ENCODE results near the gene TMEM233.
"Not testable (repeated sequence)": the region's sequence is repeated elsewhere in the genome, so short reads cannot be mapped to it uniquely, and the experiment has no call there.

The TMEM233 gene

DNA sequence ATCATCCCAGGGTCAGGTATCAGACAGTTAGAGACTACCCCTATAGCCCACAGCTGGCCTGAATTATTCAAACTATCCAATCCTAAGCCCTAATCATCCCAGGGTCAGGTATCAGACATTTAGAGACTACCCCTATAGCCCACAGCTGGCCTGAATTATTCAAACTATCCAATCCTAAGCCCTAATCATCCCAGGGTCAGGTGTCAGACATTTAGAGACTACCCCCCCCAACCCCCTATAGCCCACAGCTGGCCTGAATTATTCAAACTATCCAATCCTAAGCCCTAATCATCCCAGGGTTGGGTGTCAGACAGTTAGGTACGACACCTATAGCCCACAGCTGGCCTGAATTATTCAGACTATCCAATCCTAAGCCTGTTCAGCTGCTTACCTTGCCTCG, 63.4 kb downstream of the TMEM233 start:
- in situ Hi-C loops (cut with MboI; ENCODE audit: low sequenced_read_pairs), result not testable (repeated sequence)

DNA sequence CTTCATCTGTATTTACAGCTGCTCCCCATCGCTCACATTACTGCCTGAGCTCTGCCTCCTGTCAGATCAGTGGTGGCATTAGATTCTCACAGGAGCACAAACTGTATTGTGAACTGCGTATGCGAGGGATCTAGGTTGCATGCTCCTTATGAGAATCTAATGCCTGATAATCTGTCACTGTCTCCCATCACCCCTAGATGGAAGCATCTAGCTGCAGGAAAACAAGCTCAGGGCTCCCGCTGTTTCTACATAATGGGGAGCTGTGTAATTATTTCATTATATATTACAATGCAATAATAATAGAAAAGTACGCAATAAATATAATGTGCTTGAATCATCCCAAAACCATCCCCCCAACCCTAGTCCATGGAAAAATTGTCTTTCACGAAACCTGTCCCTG, 64.6 kb downstream of the TMEM233 start:
- in situ Hi-C loops (cut with MboI; ENCODE audit: low sequenced_read_pairs), result not testable (repeated sequence)

DNA sequence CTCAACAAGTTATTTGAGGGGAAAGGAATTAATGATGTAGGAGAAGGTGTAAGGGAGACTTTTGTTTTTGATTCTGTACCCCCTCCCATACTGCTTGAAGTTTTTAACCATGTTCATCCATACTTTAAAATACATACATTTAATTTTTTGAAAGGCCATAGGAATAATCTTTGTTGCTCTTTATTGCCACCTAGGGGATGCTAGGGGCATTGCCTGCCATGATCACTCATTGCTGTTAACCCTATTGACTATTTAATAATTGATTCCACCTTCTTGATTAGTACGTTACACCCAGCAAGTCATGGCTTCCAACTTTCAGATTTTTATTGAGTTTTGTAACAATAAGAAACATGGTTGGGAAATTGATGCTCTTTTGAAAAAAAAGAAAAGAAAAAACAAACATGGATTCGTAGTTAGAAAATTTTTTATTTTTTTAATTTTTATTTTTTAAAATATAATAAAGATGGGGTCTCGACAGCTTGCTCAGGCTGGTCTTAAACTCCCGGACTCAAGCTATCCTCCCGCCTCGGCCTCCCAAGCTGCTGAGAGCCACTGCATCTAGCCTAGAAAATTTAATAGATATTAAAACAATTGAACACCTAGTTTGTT, 65.8 kb downstream of the TMEM233 start:
- in situ Hi-C loops (cut with MboI; ENCODE audit: low sequenced_read_pairs), result no loop called here

DNA sequence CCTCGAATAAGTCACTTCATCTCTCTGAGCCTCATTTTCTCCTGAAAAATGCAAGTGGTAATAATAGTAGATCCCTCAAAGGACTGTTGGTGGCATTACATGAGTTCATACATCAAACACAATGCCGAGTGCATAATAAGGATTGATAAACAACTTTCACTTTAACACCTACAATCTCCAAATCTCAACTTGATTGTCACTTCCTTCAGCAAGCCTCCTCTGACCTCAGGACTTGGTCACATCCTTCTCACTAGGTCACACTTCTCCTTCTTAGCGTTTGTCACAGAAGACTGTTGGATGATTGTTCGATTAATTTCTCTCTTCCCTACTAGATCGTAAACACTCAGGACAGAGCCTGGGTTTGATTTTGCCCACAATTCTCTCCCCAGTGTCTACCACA, 66.5 kb downstream of the TMEM233 start:
- in situ Hi-C loops (cut with MboI; ENCODE audit: low sequenced_read_pairs), result no loop called here

DNA sequence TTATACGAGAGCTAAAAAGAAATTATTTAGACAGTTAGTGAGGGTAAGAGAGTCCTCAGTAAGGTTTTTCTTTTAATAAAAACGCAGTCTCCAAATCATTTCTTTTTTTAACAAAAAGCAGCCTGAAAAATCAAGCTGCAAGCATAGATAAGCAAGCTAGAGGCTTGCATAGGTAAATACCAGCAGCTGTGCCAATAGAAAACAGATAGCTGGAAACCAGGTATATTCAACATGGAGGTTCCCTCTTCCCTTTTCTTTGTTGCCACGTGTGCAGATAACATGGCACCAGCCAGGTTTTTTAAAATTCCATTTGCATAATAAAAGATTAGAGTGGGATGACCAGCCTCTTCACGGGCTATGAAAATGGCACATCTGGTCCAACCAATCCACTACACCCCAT, 68.3 kb downstream of the TMEM233 start:
- in situ Hi-C loops (cut with MboI; ENCODE audit: low sequenced_read_pairs), result no loop called here

DNA sequence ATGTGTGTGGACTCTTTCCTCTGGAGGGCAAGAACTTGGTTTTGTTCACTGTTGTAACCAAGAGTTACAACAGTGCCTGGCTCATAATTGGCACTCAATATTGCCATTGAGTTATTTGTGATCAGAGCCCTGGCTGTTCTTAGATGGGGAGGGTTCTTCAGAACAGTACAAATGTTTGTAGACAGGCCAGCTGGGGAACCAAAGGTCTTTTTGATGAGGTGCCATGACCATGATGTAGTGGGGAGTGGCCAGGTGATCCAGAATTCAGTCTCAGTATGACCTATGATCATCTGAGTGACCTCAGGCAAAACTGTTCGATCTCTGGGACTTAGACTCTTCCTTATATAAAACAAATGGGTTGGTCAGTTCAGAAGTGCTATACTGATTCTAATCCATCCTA, 71.1 kb downstream of the TMEM233 start:
- in situ Hi-C loops (cut with MboI; ENCODE audit: low sequenced_read_pairs), result no loop called here

DNA sequence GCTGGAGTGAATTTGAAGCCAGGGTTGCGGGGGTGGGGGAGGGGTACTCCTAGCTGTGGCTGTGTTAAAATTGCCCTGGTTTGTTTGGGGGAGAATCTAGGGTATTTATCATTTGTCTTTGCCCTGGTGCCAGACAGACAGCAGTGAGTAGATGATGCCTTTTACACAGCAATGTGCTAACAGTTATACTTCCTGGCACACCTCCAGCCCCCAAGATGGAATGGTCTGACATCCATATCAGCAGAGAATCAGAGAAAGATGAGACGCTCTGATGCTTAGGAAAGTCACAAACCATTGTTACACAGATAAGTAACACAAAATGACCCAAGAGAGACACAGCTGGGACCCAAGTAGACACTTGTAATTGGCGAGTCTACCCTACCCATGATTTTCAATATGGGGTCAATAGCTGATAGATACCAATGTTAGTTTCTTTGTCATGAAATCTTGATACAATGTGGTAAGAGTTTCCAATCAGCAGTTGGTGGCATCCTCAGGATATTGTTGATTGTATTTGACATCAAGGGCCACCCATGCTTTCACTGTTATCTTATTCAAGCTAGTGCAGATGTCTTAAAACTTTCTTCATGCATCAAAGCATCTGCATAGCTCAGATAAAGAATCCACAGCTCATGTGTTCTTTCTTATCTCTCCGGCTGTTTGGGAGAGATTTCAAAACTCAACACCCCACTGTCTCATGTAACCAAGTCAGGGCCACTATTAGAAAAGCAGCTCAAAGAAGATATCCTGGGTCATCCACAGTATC, 71.8 kb downstream of the TMEM233 start:
- in situ Hi-C loops (cut with MboI; ENCODE audit: low sequenced_read_pairs), result no loop called here

DNA sequence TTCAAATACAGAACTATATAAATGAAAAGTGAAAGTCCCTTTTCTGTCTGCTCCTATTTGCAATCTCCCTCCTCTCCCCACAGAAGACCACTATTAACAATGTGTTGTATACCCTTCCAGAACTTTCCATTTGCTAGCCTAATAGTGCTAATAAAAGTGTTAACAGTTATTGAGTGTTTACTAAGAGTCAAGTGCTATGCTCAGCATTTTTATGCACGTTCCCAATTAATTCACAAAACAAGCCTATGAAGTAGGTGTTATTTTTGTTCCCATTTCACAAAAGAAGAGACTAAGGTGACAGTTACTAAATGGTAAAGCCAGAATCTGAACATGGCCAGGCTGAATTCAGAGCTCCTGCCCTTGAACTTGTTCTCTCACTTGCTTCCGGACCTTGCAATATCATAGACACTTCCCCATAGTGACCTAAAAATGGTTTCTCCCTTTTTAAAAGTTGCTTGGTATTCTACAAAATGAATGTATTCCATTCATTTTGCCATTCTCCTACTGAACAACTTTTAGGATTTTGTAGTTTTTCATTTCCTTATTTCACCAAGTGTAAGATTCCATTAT, 72.7 kb downstream of the TMEM233 start:
- in situ Hi-C loops (cut with MboI; ENCODE audit: low sequenced_read_pairs), result no loop called here

DNA sequence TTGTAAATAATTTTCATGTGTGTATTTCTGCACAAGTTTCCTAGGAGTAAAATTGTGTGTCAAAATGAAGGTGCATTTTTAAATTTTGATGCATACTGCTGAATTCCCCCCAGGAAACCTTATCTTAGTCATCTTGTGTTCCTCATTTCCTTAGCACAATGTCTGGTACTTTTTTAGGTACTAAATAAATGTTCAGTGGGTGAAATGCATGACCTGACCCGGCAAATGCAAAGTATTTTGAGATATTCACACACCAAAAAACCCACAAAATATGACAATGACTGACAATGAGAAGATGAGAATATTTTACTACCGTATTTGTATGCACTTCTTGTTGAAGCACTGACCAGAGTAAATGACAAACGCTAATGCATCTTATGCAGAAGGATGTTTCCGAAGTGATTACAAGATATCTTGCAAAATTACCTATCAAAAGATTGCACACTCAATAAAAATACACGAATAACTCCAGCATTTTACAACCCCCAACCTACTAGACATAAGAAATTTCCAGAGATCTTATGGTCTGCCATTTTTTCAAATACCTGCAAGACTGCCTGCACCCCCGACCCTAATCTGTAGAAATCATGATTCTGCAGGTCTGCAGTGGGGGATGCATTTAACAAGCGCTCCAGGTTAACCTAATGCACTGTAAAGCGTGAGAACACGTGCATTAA, 73.5 kb downstream of the TMEM233 start:
- in situ Hi-C loops (cut with MboI; ENCODE audit: low sequenced_read_pairs), result no loop called here

DNA sequence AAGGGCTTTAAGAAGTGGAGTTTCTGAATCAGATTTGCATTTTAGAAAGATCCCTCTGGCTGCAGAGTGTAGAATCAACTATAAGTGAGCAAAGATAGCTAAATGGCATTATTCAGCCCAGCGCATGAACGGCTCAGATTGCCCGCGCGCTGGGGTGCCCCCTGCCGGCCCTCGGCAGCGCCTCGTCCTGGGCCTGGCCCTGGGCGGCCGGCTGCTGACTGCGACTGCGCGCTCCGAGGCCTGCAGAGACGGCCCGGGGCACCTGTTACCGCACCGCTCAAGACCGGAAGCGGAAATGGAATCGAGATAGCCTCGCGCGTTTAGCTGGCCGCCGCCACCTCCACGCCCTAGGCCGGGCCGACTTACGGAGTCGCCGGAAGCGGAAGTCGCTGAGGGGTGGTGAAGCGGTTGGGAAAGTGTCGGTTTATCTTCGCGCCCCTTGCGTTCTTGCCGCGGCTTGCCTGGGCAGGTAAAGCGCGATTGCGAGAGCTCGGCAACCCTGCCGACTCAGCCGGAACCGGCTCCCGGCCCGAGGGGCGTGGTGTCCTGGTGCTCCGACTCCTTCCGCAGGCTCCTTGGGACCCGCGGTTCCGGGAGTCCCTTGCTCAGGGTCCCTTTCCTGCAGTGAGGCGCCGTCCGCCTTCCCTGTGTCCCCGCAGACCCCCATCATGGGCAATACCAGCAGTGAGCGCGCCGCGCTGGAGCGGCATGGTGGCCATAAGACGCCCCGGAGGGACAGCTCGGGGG, 74.2 kb downstream of the TMEM233 start, which contains the start of gene PRKAB1:
TSS of gene PRKAB1 (plus strand) at position 557 of the 747 bp plus-strand sequence. CDS start at position 669, 112 bp downstream.
- in situ Hi-C loops (cut with MboI; ENCODE audit: low sequenced_read_pairs), result no loop called here

DNA sequence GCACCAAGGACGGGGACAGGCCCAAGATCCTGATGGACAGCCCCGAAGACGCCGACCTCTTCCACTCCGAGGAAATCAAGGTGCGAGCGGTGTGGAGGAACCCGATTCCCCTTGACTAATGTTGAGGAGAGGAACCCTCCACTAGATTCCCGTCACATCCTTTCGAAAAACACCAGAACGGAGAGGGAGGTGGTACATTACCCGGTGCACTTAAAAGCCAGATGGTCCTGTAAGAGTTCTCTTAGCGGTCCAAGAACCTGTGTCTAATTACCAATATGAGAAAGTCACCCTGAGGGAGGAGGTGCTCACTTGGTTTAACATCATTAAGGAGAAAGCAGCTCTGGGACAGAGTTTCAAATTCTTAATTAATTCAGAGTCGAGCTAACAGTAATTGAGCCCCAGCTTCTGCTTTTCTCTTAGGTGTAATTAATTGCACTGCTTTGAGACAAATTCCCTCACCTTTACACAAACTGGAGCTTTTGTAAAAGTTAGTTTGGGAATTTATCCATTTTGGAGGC, 74.8 kb downstream of the TMEM233 start:
- in situ Hi-C loops (cut with MboI; ENCODE audit: low sequenced_read_pairs), result no loop called here

DNA sequence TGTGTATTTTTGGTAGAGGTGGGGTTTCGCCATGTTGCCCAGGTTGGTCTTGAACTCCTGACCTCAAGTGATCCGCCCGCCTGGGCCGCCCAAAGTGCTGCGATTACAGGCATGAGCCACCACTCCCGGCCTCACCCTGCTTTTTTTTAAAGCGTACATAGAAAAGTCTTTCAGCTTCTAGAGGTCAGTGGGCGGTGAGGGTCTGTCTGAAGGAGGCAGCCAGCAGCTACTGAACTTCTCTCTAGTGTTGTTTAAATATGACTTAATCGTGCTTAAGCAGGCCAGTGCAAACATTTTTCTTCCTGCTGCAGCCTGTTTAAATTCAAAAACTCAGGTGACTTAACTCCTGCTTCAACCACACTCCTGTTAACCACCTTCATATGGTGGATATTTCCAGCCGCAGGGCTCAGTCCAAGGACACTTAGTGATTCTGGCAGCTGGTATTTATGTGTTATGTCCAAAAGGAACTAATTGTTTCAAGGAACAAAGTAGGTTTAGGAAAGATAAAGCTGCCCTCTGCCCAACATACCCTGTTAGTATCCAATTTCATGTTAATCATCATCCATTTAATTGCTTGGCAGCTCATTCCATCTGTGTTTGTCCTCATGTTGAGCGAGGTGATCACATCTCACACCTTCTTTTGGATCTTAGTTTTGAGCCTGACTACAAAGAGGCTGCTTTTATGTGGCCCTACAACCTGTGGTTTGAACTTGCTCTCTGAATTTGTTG, 76.3 kb downstream of the TMEM233 start:
- in situ Hi-C loops (cut with MboI; ENCODE audit: low sequenced_read_pairs), result no loop called here

DNA sequence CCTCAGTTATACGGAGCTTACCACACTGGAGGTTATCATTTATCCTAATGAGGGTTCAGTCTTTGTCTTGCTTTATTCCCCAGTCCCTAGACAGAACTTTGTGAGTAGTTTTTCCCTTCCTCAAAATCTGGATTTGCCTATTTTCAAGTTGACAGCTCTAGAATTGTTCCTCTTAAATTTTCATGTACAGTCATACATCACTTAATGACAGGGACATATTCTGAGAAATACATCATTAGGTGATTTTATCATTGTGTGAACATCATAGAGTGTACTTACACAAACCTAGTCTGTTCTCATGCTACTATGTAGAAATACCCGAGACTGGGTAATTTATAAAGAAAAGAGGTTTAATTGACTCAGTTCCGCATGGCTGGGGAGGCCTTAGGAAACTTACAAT, 77.5 kb downstream of the TMEM233 start:
- in situ Hi-C loops (cut with MboI; ENCODE audit: low sequenced_read_pairs), result no loop called here

DNA sequence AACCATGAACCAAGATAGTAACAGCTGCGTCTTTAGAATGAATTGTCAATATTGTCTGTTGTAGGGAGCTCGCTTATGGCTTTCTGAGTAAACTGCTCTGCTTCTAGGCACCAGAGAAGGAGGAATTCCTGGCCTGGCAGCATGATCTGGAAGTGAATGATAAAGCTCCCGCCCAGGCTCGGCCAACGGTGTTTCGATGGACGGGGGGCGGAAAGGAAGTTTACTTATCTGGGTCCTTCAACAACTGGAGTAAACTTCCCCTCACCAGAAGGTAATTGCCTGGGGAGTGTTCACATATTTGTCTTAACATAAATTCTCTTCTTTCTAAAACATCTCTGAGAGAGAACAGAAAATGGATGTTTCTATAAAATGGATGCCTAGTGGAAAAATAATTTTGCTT, 78.6 kb downstream of the TMEM233 start:
- in situ Hi-C loops (cut with MboI; ENCODE audit: low sequenced_read_pairs), result no loop called here

DNA sequence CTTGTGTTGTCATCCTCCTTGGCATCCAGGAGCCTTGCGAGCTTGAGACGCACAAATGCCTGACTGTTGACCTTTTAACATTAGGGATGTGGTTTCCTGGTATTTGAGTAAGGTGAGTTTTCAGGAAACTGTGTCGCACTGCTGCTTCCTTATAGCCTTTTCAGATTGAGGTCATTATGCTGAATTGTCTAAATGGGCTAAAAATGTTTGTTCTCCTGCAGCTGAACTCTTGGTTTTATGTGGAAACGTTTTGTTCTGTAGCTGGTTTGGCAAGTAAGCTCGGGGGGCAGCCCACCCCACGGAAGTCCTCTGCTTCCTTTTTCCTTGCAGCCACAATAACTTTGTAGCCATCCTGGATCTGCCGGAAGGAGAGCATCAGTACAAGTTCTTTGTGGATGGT, 80.1 kb downstream of the TMEM233 start:
- in situ Hi-C loops (cut with MboI; ENCODE audit: low sequenced_read_pairs), result no loop called here

DNA sequence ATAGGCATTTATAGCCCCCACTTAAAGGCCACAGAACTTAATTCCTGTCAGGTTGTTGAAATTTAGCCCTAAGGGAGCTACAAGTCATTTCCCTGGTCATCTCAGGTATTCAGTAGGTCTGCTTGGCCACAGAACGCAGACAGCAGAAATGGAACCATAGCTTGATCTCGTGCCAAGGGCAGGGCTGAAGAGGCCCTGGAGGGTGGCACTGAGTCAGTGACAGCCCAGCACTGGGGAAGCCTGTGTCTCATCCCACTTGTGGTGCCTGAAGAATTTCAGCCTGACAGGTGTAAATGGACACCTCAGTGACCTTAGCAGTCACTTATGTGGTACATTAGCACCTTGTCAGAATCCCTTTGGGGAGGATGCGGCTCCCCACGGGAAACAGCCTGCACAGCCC, 81.0 kb downstream of the TMEM233 start:
- in situ Hi-C loops (cut with MboI; ENCODE audit: low sequenced_read_pairs), result no loop called here

DNA sequence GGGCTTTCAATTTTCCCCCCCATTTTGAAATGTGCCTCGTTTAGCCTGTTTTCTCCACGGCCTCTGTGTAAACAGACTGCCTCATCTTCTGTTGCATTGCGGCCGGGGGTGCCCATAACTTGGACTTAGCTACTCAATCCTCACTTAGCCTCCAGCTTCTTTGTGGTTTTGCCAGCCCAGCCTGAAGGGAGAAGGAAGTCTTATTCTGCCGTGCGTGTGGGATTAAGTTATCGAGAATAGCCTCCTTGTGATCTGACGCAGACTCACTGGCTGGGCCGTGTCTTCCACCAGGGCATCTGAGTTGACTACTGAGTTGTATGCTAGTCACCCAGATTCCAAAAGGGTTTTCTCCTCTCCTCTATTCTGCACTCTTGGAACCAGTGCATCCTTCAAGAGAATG, 82.4 kb downstream of the TMEM233 start:
- in situ Hi-C loops (cut with MboI; ENCODE audit: low sequenced_read_pairs), result no loop called here

DNA sequence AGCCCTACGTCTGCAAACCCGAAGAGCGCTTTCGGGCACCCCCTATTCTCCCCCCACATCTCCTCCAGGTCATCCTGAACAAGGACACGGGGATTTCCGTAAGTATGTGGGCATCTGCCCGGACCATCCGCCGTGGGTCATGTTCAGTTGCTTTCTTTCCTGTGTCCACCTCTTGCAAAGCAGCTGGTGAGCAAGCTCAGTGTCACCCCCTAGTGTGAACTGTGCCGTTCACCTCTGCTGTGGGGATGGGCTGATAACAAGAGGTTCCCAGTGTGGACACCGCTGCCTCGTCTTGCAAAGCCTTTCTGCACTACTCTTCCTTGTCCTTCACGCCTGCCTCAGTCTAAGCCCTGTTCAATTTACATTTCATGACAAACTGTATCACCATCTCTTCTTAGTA, 83.0 kb downstream of the TMEM233 start:
- in situ Hi-C loops (cut with MboI; ENCODE audit: low sequenced_read_pairs), result no loop called here

DNA sequence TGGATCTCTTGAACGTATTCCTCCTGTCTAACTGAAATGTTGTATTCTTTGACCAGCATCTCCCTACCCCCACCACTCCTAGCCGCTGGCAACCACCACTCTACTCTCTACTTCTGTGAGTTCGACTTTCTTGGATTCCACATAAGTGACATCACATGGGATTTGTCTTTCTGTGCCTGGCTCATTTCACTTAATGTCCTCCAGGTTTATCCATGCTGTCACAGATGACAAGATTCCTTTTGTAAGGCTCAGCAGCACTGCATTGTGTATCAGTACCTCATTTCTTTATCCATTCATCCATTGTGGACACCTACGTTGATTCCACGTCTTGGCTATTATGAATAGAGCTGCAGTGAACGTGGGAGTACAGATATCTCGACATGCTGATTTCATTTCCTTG, 84.9 kb downstream of the TMEM233 start:
- in situ Hi-C loops (cut with MboI; ENCODE audit: low sequenced_read_pairs), result no loop called here

DNA sequence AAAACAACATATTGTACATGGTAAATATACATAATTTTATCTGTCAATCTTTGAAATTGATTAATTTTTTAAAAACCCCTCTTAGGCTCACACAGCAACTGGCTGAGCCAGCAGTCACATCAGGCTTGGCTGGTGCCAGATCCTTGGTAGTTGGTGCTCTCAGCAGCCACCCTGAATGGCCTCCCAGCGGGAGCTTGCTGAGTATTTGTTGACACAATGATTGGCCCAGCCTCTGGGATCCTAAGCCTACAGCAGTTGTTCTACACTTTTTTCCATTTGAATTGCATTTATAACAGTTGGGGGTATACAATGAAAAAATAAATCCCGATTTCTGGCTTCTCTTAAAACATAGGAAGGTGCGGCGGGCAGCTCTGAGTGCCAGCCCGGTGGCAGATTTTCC, 85.5 kb downstream of the TMEM233 start:
- in situ Hi-C loops (cut with MboI; ENCODE audit: low sequenced_read_pairs), result no loop called here
